GM12865 (cell line): ENCODE data around the gene GULP1.

Experiments
- DNase-seq: peaks from one replicate; pipeline ENCODE4 v3.0.0; 2010; ENCODE audit warnings: low read depth
- H3K4me3 ChIP-seq: 2 replicates; pipeline ENCODE4 v1.5.1; 2011; ENCODE audit warnings: mild to moderate bottlenecking, low read depth, low read length, control low read depth
- CTCF ChIP-seq: IDR thresholded peaks from 2 replicates; pipeline ENCODE4 v1.5.1; 2011; ENCODE audit warnings: low read length, control low read depth, low read depth, inconsistent platforms; ENCODE audit not compliant: insufficient read depth; ENCODE audit errors: missing control alignments

GULP1 gene

GRCh38 chr2:188576006-188576405, 284.3 kb downstream of the GULP1 start:
- H3K4me3 ChIP-seq, result no peak overlapping the region
- no peak for DNase-seq
- no peak for TF ChIP-seq CTCF

DNA sequence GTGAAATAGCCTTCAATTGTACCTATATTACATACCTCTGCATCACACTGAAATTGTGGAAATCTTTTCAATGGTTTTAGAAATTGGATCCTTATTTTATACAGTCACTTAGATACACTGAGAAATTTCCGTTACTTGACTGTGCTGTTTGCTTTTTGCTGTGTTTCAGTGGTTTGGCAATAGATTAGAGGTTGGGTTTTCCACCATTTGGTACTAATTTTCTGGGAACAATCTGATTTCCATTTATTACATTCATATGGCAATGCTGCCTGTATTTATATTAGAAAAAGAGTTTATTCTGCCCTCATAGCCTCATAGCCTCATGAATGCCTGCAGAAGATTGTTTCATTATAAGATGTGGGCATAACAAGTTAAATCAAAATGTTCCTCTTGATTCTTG, 285.0 kb downstream of the GULP1 start:
- TF ChIP-seq CTCF, result no peak
- no peak for DNase-seq
- no peak overlapping the region for H3K4me3 ChIP-seq

DNA sequence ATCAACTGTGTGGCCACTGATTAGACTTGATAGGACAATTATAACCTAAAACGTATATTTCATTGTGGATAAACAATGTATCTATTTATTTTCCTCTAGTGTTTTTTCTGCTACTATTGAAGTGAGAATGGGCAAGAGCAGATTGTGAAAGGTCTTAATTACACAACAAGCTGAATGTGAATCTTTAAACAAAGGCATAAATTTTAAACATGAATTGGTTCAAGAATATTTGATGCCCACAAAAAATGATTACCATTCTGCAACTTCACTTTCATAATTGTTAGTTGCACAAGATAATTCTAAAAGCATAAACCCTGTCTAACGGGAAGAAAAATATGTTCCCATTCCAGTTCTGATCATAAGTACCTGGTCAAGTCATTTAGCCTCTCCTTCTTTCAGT, 285.6 kb downstream of the GULP1 start:
- no peak for TF ChIP-seq CTCF
- no peak overlapping the region for H3K4me3 ChIP-seq
- DNase-seq, result no peak

- no peak for TF ChIP-seq CTCF
- H3K4me3 ChIP-seq, result no peak overlapping the region
- no peak for DNase-seq
Measured at GRCh38 chr2:188580738-188581137, 289.1 kb downstream of the GULP1 start.

GRCh38 chr2:188582211-188582610, 290.5 kb downstream of the GULP1 start:
- TF ChIP-seq CTCF, result no peak
- no peak for DNase-seq
- no peak overlapping the region for H3K4me3 ChIP-seq

GRCh38 chr2:188588235-188588634, 296.6 kb downstream of the GULP1 start:
- TF ChIP-seq CTCF, result no peak
- no peak for DNase-seq
- H3K4me3 ChIP-seq, result no peak overlapping the region

DNA sequence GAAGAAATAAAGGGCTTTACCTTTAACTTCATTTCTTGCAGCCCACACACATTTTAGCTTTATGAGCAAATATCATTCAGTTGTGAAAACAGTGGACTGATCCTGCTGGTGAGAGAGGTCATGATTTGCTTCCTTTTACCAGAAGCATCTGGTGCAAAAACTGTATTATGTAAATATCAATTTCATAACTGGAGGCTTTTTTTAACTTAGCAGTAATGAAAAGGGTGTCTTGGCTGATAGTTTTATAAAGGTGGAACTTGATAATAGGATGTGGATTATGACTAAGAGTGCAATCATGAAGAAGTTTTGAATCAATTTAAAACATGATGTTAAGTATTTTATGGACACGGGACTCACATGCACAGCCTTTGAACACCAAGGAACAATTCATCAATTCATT, 304.4 kb downstream of the GULP1 start:
- H3K4me3 ChIP-seq, result no peak overlapping the region
- TF ChIP-seq CTCF, result no peak
- no peak for DNase-seq
